Activated CD8-positive, alpha-beta T cell treated with anti-CD3 and anti-CD28 coated beads, Interleukin-2, amount 10 ng/mL, durations not matched to agents 7 days and 5 days (primary cell): Measurements from ENCODE around the gene KLHDC9. TPM values are rescaled to one million over a fixed set of nuclear protein-coding genes. Genes with fewer than 3 reads are reported as not detected.

Experiments
- ATAC-seq: fragments of 150-1000 bp; cut with Tn5 transposase; one replicate; pipeline ENCODE4 v1.10.0; 2021; ENCODE audit warnings: moderate library complexity
- CTCF ChIA-PET: fragments of 350-600 bp; sonication (Branson Sonifier 250); formaldehyde crosslinking; loops from one replicate; lab custom pipeline; 2021; ENCODE audit warnings: antibody characterized with exemption; lab: Charles Lee
- POLR2A ChIA-PET: fragments of 350-600 bp; sonication (Branson Sonifier 250); formaldehyde crosslinking; loops from one replicate; lab custom pipeline; 2021; ENCODE audit warnings: antibody characterized with exemption; lab: Charles Lee
- DNase-seq: peaks from one replicate; pipeline ENCODE4 v3.0.0-alpha.2; 2020
- H3K27ac Mint-ChIP-seq: one replicate; pipeline ENCODE4 v1.8.0; 2021; ENCODE audit warnings: mild to moderate bottlenecking, mixed read lengths
- H3K27me3 Mint-ChIP-seq: one replicate; pipeline ENCODE4 v1.8.0; 2021; ENCODE audit warnings: low read depth, mixed read lengths
- H3K36me3 Mint-ChIP-seq: one replicate; pipeline ENCODE4 v1.8.0; 2021; ENCODE audit warnings: low read depth, mixed read lengths
- H3K4me1 Mint-ChIP-seq: one replicate; pipeline ENCODE4 v1.8.0; 2021; ENCODE audit warnings: low read depth, mixed read lengths
- H3K4me3 Mint-ChIP-seq: one replicate; pipeline ENCODE4 v1.8.0; 2021; ENCODE audit warnings: mild to moderate bottlenecking, mixed read lengths
- H3K9me3 Mint-ChIP-seq: one replicate; pipeline ENCODE4 v1.8.0; 2022; ENCODE audit warnings: mixed read lengths; ENCODE audit not compliant: insufficient read depth
- total RNA-seq, 2 experiments: library from RNA; stranded (reverse); gene quantifications; one replicate each; pipeline ENCODE4 v1.2.3, GENCODE V29; 2021

KLHDC9 gene
- total RNA-seq, 2 experiments from 2014 or later, result 0.61 to 0.91 TPM

DNA sequence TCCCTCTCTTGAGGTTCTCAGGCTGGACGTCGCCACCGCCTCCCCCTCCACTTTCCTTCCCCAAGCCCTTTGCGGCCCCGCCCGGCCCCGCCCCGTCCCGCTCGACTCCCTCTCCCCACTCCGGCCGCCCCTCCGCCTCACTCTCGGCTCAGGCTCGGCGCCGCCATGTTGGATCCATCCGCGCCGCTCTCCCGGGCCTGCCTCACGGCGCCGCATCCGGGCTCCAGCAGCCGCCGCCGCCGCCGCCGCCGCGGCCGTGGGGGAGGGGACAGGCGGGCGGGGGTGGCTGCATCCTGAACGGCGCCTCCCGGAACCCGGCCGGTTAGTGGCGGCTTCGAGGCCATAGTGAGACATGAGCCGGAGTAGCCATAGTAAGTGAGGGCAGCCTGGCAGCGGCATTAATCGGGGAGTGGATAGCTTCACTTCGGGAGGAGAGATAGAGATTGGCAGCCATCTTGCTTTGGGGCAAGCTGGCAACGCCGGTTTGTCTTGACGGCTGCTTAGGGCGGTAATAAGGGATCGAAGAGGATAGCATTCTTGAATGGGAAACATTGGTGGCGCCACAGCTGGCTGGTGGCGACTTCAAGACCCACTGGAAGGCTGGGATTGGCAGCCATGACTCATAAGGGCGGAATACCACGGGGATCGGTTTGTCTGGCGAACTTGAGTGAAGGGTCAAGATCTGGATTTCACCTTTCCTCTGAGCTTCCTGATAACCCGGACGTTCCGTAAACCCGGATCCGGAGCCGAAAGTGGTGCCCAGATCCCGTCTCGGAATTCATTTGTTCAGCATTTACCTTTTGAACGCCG, 34.5 kb downstream of the KLHDC9 start, which contains the start of gene DEDD:
TSS of gene DEDD (minus strand) at position 258 of the 810 bp plus-strand sequence. CDS start 8,205 bp downstream, outside the sequence.
- Mint-ChIP-seq H3K36me3 (peaks cover 36% of the 10 kb centered on the region), H3K27ac (no peak within 1 kb of the TSS), H3K4me1 (peaks cover 45% of the 10 kb centered on the region), H3K9me3 (no peaks in the 10 kb centered on the region), H3K27me3 (no peaks in the 10 kb centered on the region), H3K4me3 (no peak within 1 kb of the TSS)
- ATAC-seq, result peak; percentile 96
- ChIA-PET CTCF (interaction anchor here (0.7 to 1.7 kb wide), 15 partner anchors 11 to 405 kb away, joined by 3 to 16 read pairs (median 4); partner anchors contain the start of genes ARHGAP30, KLHDC9, NIT1 and PFDN2), POLR2A (interaction anchor here (0.6 to 4.3 kb wide), 13 partner anchors 8 to 94 kb away, joined by 3 to 28 read pairs (median 5); partner anchors contain the start of genes ARHGAP30, KLHDC9, NIT1 and PFDN2)
- peak; percentile 93 for DNase-seq

- Mint-ChIP-seq H3K27me3 (no peaks in the 10 kb centered on the region), H3K4me1 (peaks cover 39% of the 10 kb centered on the region), H3K9me3 (no peaks in the 10 kb centered on the region), H3K36me3 (peaks cover 29% of the 10 kb centered on the region), H3K27ac (no peak overlapping the region), H3K4me3 (no peak overlapping the region)
- ChIA-PET CTCF (interaction anchor here (0.7 to 1.7 kb wide), 15 partner anchors 12 to 406 kb away, joined by 3 to 16 read pairs (median 4); partner anchors contain the start of genes ARHGAP30, KLHDC9, NIT1 and PFDN2), POLR2A (interaction anchor here (0.6 to 4.3 kb wide), 12 partner anchors 8 to 94 kb away, joined by 3 to 28 read pairs (median 6); partner anchors contain the start of genes ARHGAP30, KLHDC9, NIT1 and PFDN2)
- ATAC-seq (peak; percentile 1), DNase-seq (no peak)
Measured at GRCh38 chr1:161133220-161133740, 35.1 kb downstream of the KLHDC9 start.

GRCh38 chr1:161137881-161138280, 39.7 kb downstream of the KLHDC9 start:
- no peaks in the 10 kb centered on the region for H3K9me3 Mint-ChIP-seq
- H3K4me1 Mint-ChIP-seq, result peaks cover 9% of the 10 kb centered on the region
- no peak overlapping the region for H3K27ac Mint-ChIP-seq
- ChIA-PET CTCF (interaction anchor here (0.7 to 3.0 kb wide), 14 partner anchors 10 to 185 kb away, joined by 3 to 17 read pairs (median 4); partner anchors contain the start of genes ARHGAP30, KLHDC9, NIT1 and PFDN2), POLR2A (interaction anchor here (0.6 to 2.1 kb wide), 4 partner anchors 9 to 16 kb away, joined by 3 to 9 read pairs (median 3); no protein-coding TSS in a partner anchor)
- peaks cover 11% of the 10 kb centered on the region for H3K36me3 Mint-ChIP-seq
- H3K27me3 Mint-ChIP-seq, result no peaks in the 10 kb centered on the region
- no peak for DNase-seq
- no peak overlapping the region for H3K4me3 Mint-ChIP-seq
- ATAC-seq, result no peak

DNA sequence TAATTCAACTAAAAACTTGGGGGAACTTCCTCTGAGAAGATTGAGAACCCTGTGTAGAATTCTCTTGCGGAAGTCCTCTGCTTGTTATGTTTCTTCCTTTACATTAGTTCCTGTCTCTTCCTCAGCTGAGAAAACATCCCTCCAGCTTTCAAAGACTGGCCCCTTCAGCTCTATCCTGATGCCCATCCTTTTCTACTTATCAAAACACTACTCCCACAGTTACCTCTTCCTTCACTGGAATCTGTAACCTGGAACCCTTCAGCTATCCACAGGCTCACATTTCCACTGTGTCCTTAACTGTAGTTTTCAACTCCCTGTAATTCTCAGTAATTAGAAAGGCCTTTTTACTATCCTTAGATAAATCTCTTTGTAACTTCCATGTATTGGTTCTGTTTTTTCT, 40.3 kb downstream of the KLHDC9 start:
- DNase-seq, result no peak
- H3K27ac Mint-ChIP-seq, result peak overlapping the region; percentile 57
- no peak overlapping the region for H3K4me3 Mint-ChIP-seq
- peaks cover 11% of the 10 kb centered on the region for H3K36me3 Mint-ChIP-seq
- ChIA-PET POLR2A (interaction anchor here (0.6 to 2.1 kb wide), 5 partner anchors 9 to 70 kb away, joined by 3 to 9 read pairs (median 4); no protein-coding TSS in a partner anchor), CTCF (interaction anchor here (0.7 to 3.0 kb wide), 13 partner anchors 9 to 186 kb away, joined by 3 to 13 read pairs (median 4); partner anchors contain the start of genes ARHGAP30, KLHDC9, PPOX and TOMM40L)
- no peak for ATAC-seq
- peaks cover 9% of the 10 kb centered on the region for H3K4me1 Mint-ChIP-seq
- no peaks in the 10 kb centered on the region for H3K9me3 Mint-ChIP-seq
- H3K27me3 Mint-ChIP-seq, result no peaks in the 10 kb centered on the region

DNA sequence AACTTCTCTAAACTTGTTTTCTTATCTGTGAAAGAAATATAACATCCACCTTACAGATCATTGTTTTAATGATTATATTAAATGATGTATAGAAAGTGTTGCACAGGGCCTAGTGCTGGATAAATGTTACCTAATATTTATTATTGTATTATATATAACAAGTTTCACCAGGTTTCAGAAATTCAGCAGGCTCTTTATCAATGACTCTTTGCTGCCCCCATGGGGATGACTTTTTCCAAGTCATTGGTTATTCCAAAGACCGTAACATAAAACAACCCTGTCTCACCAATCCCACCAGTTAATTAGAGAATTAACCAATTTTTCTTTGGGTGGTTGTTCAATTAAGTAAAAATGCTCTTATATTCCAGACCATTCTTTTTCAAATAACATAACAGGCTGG, 41.6 kb downstream of the KLHDC9 start:
- Mint-ChIP-seq H3K36me3 (peaks cover 11% of the 10 kb centered on the region), H3K4me1 (peaks cover 9% of the 10 kb centered on the region), H3K27ac (no peak overlapping the region), H3K4me3 (no peak overlapping the region), H3K9me3 (no peaks in the 10 kb centered on the region), H3K27me3 (no peaks in the 10 kb centered on the region)
- ATAC-seq, result peak; percentile 70
- ChIA-PET POLR2A (interaction anchor here (0.6 to 1.5 kb wide), 3 partner anchors 69 to 83 kb away, joined by 3 to 6 read pairs (median 4); no protein-coding TSS in a partner anchor), CTCF (interaction anchor here (0.7 to 3.0 kb wide), 8 partner anchors 9 to 143 kb away, joined by 3 to 13 read pairs (median 4); partner anchors contain the start of genes ARHGAP30, KLHDC9, NIT1 and PFDN2)
- DNase-seq, result peak; percentile 64

DNA sequence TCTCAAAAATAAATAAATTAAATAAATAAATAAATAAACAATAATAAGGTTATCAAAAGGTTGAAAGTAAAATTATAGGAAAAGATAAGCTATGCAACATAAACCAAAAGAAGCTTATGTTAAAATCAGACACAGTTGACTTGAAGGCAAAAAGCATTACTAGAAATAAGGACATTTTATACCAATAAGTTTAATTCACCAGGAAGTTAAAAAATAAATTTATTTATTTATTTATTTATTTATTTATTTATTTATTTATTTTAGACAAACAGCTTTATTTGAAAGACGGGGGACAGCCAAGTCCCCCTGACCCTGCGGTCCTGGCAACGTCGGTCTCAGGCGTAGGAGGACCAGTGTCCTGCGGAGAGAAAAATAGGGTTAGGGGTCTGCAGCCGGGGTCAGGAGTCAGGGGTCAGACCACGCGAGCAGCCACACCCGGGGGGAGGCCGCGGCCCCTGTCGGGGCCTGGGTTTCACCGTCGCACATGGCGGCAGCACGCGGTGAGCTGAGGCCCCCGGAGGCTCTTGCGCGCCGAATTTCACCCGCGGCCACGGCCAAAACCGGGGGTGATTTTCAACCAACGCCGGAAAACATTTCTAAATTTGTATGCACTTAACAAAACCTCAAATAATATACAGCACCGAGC, 42.7 kb downstream of the KLHDC9 start:
- CTCF ChIA-PET, result interaction anchor here (1.0 to 2.5 kb wide), 8 partner anchors 10 to 144 kb away, joined by 3 to 6 read pairs (median 4); partner anchors contain the start of genes ARHGAP30 and KLHDC9
- DNase-seq (no peak), ATAC-seq (no peak)
- peaks cover 5% of the 10 kb centered on the region for H3K4me1 Mint-ChIP-seq
- H3K9me3 Mint-ChIP-seq, result no peaks in the 10 kb centered on the region
- no peak overlapping the region for H3K27ac Mint-ChIP-seq
- H3K36me3 Mint-ChIP-seq, result peaks cover 4% of the 10 kb centered on the region
- POLR2A ChIA-PET, result interaction anchor here (1.5 kb wide), 2 partner anchors 8 to 70 kb away, joined by 6 read pairs; partner anchors contain the start of gene DEDD
- no peak overlapping the region for H3K4me3 Mint-ChIP-seq
- H3K27me3 Mint-ChIP-seq, result no peaks in the 10 kb centered on the region

- Mint-ChIP-seq H3K4me3 (no peak overlapping the region), H3K36me3 (no peaks in the 10 kb centered on the region), H3K27me3 (no peaks in the 10 kb centered on the region), H3K27ac (no peak overlapping the region), H3K4me1 (no peaks in the 10 kb centered on the region), H3K9me3 (no peaks in the 10 kb centered on the region)
- ChIA-PET CTCF (interaction anchor here (1.1 kb wide), 1 partner anchor 11 kb away, joined by 3 read pairs; no protein-coding TSS in a partner anchor), POLR2A (no interaction called here)
- DNase-seq (no peak), ATAC-seq (no peak)
Measured at GRCh38 chr1:161145832-161146231, 47.7 kb downstream of the KLHDC9 start.

Other genes with a start within 250 kb of the KLHDC9 start
- 10 to 100 TPM; 15.0 to 15.5 TPM for gene CD244, start 235.5 kb upstream of the KLHDC9 start, total RNA-seq
- not detected for gene ITLN1, start 213.2 kb upstream of the KLHDC9 start, total RNA-seq
- not detected for gene ITLN2, start 143.6 kb upstream of the KLHDC9 start, total RNA-seq
- gene F11R, start 77.2 kb upstream of the KLHDC9 start, total RNA-seq, result 10 to 100 TPM; 13.7 to 18.4 TPM
- gene TSTD1, start 59.4 kb upstream of the KLHDC9 start, total RNA-seq, result 10 to 100 TPM; 63.2 to 63.3 TPM
- 10 to 100 TPM; 81.6 to 83.2 TPM for gene USF1, start 52.4 kb upstream of the KLHDC9 start, total RNA-seq
- gene ARHGAP30, start 28.5 kb upstream of the KLHDC9 start, total RNA-seq, result 100 to 1,000 TPM; 277 to 281 TPM
- gene NECTIN4, start 8.8 kb upstream of the KLHDC9 start, total RNA-seq, result not detected
- gene PFDN2, start 19.7 kb downstream of the KLHDC9 start, total RNA-seq, result 10 to 100 TPM; 66.3 to 68.0 TPM
- 10 to 100 TPM; 34.1 to 35.2 TPM for gene NIT1, start 19.7 kb downstream of the KLHDC9 start, total RNA-seq
- gene DEDD, start 34.3 kb downstream of the KLHDC9 start, total RNA-seq, result 10 to 100 TPM; 34.5 to 36.3 TPM
- gene UFC1, start 55.6 kb downstream of the KLHDC9 start, total RNA-seq, result 100 to 1,000 TPM; 103 to 104 TPM
- 10 to 100 TPM; 29.2 to 32.0 TPM for gene USP21, start 61.1 kb downstream of the KLHDC9 start, total RNA-seq
- gene PPOX, start 68.1 kb downstream of the KLHDC9 start, total RNA-seq, result 10 to 100 TPM; 37.7 to 38.5 TPM
- gene B4GALT3, start 79.1 kb downstream of the KLHDC9 start, total RNA-seq, result 10 to 100 TPM; 34.2 to 37.0 TPM
- 1 to 10 TPM in 1 of 2 experiments, under 1 TPM in 1; 0.82 to 2.1 TPM for gene ADAMTS4, start 100.7 kb downstream of the KLHDC9 start, total RNA-seq
- gene NDUFS2, start 104.0 kb downstream of the KLHDC9 start, total RNA-seq, result 10 to 100 TPM; 73.6 to 76.8 TPM
- 10 to 100 TPM; 12.0 to 14.0 TPM for gene FCER1G, start 116.9 kb downstream of the KLHDC9 start, total RNA-seq
- gene APOA2, start 125.3 kb downstream of the KLHDC9 start, total RNA-seq, result not detected
- gene TOMM40L, start 127.7 kb downstream of the KLHDC9 start, total RNA-seq, result 10 to 100 TPM; 19.1 to 22.0 TPM
- gene NR1I3, start 139.8 kb downstream of the KLHDC9 start, total RNA-seq, result not detected
- gene PCP4L1, start 160.4 kb downstream of the KLHDC9 start, total RNA-seq, result under 1 TPM; 0.34 to 0.40 TPM
- 1 to 10 TPM; 2.8 to 3.4 TPM for gene MPZ, start 211.6 kb downstream of the KLHDC9 start, total RNA-seq
- gene SDHC, start 216.0 kb downstream of the KLHDC9 start, total RNA-seq, result 100 to 1,000 TPM; 151 to 163 TPM